Testis (tissue), 2 donors: ENCODE results near the gene CEMIP2.

Source experiments
- POLR2A ChIP-seq: fragments of 450-650 bp; IDR thresholded peaks from one replicate; pipeline ENCODE4 v1.6.1; 2017; ENCODE audit warnings: antibody characterized with exemption, mild to moderate bottlenecking, moderate library complexity
- TF ChIP-seq, protein P1 (sequence below), 3 experiments: fragments of 450-650 bp in 2 of 3; fragments of 200-600 bp in 1 of 3; sonication (generic) in 1 of 3; IDR thresholded peaks; one replicate each; pipeline ENCODE4 v1.5.1; 2016 to 2019; ENCODE audit warnings: antibody characterized with exemption in 3 of 3, mild to moderate bottlenecking in 2 of 3, moderate library complexity in 1 of 3

DNA sequence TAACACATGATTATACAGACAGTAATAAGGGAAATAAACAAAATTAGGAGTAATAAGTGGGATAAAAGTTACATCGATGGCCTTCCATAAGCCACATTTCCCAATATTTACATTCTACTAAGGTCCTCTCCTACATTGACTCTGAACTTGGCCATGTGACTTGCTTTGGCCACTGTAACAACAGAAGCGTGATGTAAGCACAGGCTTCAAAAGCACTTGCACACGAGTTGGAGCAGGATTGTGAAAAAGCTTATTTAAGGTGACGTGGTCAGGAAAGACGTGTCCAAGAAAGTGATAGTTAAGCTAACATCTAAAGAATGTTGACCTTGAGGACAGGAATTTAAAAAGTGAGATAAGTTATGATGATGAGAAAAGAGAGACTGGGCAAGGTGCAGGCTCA is 9.8 kb upstream of the CEMIP2 start:
- TF ChIP-seq, protein P1, sequence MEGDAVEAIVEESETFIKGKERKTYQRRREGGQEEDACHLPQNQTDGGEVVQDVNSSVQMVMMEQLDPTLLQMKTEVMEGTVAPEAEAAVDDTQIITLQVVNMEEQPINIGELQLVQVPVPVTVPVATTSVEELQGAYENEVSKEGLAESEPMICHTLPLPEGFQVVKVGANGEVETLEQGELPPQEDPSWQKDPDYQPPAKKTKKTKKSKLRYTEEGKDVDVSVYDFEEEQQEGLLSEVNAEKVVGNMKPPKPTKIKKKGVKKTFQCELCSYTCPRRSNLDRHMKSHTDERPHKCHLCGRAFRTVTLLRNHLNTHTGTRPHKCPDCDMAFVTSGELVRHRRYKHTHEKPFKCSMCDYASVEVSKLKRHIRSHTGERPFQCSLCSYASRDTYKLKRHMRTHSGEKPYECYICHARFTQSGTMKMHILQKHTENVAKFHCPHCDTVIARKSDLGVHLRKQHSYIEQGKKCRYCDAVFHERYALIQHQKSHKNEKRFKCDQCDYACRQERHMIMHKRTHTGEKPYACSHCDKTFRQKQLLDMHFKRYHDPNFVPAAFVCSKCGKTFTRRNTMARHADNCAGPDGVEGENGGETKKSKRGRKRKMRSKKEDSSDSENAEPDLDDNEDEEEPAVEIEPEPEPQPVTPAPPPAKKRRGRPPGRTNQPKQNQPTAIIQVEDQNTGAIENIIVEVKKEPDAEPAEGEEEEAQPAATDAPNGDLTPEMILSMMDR (IDR thresholded peaks at IDR 0.05), result no peak
- TF ChIP-seq POLR2A, result no peak
